GM12872 (cell line): Measurements from ENCODE around the gene SLC9A9.
A peak's percentile ranks its signal among the peaks of the same experiment; 100 is the strongest.

Experiments
- TF ChIP-seq, protein P1 (sequence below): IDR thresholded peaks from 3 replicates; pipeline ENCODE4 v1.5.1; 2011; ENCODE audit warnings: low read depth, mild to moderate bottlenecking, low read length, moderate library complexity; ENCODE audit not compliant: insufficient read depth

The SLC9A9 gene

GRCh38 chr3:143442814-143443447, 405.3 kb downstream of the SLC9A9 start:
- TF ChIP-seq, protein P1, sequence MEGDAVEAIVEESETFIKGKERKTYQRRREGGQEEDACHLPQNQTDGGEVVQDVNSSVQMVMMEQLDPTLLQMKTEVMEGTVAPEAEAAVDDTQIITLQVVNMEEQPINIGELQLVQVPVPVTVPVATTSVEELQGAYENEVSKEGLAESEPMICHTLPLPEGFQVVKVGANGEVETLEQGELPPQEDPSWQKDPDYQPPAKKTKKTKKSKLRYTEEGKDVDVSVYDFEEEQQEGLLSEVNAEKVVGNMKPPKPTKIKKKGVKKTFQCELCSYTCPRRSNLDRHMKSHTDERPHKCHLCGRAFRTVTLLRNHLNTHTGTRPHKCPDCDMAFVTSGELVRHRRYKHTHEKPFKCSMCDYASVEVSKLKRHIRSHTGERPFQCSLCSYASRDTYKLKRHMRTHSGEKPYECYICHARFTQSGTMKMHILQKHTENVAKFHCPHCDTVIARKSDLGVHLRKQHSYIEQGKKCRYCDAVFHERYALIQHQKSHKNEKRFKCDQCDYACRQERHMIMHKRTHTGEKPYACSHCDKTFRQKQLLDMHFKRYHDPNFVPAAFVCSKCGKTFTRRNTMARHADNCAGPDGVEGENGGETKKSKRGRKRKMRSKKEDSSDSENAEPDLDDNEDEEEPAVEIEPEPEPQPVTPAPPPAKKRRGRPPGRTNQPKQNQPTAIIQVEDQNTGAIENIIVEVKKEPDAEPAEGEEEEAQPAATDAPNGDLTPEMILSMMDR, result no peak

- TF ChIP-seq, protein P1, result no peak
These were observed 406.6 kb downstream of the SLC9A9 start for GRCh38 chr3:143441516-143442171.

DNA sequence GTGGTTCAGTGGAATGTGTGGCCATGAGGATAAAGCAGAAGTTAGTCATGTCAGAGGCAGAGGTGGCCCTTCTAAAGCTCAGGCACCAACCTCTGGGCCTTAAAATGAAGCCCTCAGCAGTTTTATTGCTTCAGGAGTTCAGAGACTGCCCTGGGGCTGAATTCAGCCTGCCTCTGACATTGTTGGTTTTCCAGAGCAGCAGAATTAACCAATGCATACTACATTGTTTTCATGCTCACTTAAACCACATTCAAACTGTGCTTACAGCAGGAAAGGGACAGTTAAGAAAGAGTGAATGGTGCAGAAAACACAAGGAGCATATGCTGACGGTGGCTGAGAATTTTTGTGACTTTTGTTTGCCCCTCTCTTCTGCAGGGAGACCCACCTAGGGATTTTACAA, 408.5 kb downstream of the SLC9A9 start:
- TF ChIP-seq, protein P1, result no peak

DNA sequence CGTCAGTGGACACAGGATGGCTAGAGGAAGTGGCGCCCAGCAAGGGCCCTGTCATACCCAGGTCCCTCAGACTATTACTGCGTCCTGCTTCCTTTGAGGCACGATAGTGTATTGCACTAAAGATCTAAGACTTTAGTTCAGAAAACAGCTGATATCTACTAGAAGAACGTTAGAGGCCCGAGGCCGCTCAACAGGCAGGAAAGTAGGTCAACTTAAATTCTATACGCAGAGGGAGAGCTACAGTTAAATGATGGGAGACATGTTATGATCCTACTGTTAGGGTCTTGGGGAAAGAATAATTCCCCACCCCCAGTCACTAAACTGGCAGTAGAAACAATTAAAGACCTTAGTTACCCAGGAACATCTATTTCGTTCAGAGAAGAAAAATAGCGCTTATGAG, 410.9 kb downstream of the SLC9A9 start:
- TF ChIP-seq, protein P1, result no peak

DNA sequence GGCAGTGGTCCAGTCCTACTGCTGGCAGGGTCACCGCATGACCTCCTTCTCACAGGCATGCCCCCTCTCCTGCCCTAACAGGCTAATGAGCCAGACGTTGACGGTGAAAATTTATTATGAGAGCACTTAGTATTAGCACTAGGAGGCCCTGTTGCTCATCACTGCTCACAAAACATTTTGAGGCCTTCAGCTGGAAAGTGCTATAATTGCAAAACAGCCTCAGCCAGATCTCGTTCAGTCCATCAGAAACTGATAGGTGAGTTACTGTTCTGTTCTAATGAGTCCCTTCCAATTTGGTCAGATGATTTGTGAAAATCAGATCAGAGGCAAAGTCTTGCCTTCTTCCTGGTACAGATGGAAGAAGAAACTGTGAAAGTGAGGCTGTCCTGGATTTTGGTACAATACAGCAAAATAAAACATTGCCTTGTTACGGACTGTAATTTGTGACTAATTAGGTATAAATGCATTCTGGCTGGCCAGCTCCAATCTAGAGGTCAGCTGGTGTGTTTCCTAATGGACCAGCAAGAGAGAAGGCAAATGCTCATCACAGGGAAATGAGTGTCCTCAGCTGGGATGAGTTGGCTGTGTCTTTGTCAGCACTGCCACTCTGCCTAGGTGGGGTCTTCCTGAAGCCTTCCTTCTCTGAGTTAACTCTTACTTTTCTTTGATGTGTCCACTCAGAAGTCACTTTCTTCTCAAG, 411.9 kb downstream of the SLC9A9 start:
- TF ChIP-seq, protein P1, result no peak

DNA sequence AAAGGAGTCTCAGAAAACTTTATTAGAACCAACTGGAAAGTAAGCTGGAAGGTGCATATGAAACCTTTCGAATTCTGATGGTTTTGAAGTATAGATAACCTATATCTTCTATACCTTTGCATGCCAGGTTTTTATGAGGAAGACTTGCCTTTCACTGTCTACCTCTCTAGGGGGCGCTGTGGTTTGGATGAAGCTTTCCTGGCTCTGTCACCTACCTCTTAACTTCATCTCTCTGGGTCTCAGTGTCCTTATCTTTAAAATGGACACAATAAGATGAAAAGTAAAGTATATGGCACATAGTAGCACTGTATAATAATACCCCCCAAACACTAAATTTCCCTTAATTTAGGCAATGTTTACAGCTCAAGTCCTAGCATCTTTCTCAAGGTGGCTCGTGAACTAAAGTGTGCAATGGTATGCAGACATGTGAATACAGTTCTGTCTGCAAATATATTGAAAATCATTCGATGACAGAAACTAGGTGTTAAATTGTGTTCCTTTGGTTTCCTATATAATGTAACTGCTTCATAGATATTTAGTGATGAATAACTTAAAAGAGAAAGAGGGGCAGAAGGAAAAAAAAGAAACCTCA, 414.4 kb downstream of the SLC9A9 start:
- TF ChIP-seq, protein P1, result peak; percentile 77

DNA sequence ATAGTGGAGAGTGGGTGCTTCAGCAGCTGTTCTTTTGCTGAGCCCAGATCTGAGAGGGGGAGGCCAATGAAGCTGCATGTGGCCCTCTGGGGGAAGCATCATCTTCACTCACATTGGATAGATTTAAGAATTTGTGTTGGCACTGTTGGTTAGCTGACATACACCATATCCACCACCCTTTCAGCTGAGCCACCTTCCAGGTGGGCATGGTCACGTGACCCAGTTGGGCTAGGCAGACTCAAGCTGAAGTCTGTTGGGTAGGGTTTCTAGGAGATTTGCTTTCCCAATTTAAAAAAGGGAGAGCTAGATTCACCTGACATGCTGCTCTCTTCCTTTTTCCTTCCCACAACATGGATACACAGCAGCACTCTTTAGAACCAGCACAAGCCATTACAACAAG, 417.7 kb downstream of the SLC9A9 start:
- TF ChIP-seq, protein P1, result no peak
